Thoracic aorta (tissue), 2 donors: ENCODE measurements around the gene ZNF597. TPM values are rescaled to one million over a fixed set of nuclear protein-coding genes. Genes with fewer than 3 reads are reported as not detected.

Experiments used
- ATAC-seq: fragments of 150-250 bp; one replicate; pipeline ENCODE4 v1.8.0; 2017; ENCODE audit warnings: low read depth; ENCODE audit not compliant: insufficient number of reproducible peaks, low FRiP score
- DNase-seq: peaks from one replicate; pipeline ENCODE4 v3.0.0-alpha.2; 2020; ENCODE audit warnings: low spot score
- H3K27ac ChIP-seq, 2 donors: fragments of 200-600 bp; sonication (generic); 1 replicate in 1 of 2; 2 replicates in 1 of 2; pipeline ENCODE4 v1.5.1; 2016; ENCODE audit warnings: mild to moderate bottlenecking in 2 of 2, moderate library complexity in 2 of 2
- H3K27me3 ChIP-seq: fragments of 200-600 bp; sonication (generic); replicated peaks from 2 replicates; pipeline ENCODE4 v1.6.0; 2016; ENCODE audit warnings: mild to moderate bottlenecking; ENCODE audit not compliant: insufficient read depth
- H3K36me3 ChIP-seq: fragments of 200-600 bp; sonication (generic); one replicate; pipeline ENCODE4 v1.5.1; 2016
- H3K4me1 ChIP-seq, 2 donors: fragments of 200-600 bp; sonication (generic); 1 replicate in 1 of 2; 2 replicates in 1 of 2; pipeline versions ENCODE4 v1.5.1 to v1.6.0; 2016; ENCODE audit warnings: low read depth in 2 of 2, mild to moderate bottlenecking in 1 of 2; ENCODE audit not compliant: control insufficient read depth in 1 of 2
- H3K4me3 ChIP-seq: fragments of 200-600 bp; sonication (generic); 2 replicates; pipeline ENCODE4 v1.5.1; 2016; ENCODE audit warnings: mild to moderate bottlenecking
- H3K9me3 ChIP-seq: fragments of 200-600 bp; sonication (generic); 2 replicates; pipeline ENCODE4 v1.5.1; 2016
- CTCF ChIP-seq: fragments of 200-600 bp; sonication (generic); IDR thresholded peaks from one replicate; pipeline ENCODE4 v1.5.1; 2019; ENCODE audit warnings: antibody characterized with exemption
- total RNA-seq, 2 donors: library from RNA; depleted of rRNA; stranded (reverse); fragments of >200 nt; gene quantifications; one replicate each; pipeline versions ENCODE4 v1.1.0 to v1.2.3, GENCODE V29; 2016

Gene ZNF597
- total RNA-seq, 2 donors from 2014 or later = 2.3 to 6.2 TPM

DNA sequence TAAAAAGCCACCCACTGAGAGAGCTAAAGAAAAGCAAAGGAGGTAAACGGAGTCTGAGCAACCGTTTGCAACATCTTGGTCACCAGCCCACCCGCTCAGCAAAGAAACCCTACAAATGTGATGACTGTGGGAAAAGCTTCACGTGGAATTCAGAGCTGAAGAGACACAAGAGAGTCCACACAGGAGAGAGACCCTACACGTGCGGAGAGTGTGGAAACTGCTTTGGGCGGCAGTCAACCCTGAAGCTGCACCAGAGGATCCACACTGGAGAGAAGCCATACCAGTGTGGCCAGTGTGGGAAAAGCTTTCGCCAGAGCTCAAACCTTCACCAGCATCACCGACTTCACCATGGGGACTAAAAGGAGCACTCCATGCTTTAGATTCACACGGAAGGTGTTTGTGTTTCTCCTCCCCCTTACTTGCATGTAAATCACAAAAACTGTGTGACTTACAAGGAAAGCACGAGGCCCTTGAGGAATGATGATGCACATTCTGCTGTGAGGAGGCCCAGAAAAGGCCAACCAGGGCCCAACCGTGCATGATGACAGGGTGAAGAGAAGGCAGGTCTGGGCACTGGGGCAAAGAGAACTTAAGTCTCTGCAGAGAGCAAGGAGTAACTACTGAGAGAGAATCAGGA is 34.6 kb downstream of the ZNF597 start:
- Histone ChIP-seq H3K27me3 (no peaks in the 10 kb centered on the region), H3K4me3 (peak overlapping the region; percentile 13), H3K36me3 (peaks cover 66% of the 10 kb centered on the region), H3K9me3 (peaks cover 71% of the 10 kb centered on the region), H3K27ac (no peak overlapping the region), H3K4me1 (peaks cover 0 to 3% of the 10 kb centered on the region in 2 donors)
- DNase-seq = no peak
- TF ChIP-seq CTCF = no peak
- ATAC-seq = no peak

GRCh38 chr16:3401719-3402397 is 41.4 kb downstream of the ZNF597 start:
- DNase-seq (no peak), ATAC-seq (no peak)
- peaks cover 17% of the 10 kb centered on the region for H3K9me3 ChIP-seq
- H3K4me1 ChIP-seq = peaks cover 10 to 32% of the 10 kb centered on the region in 2 donors
- peak overlapping the region; percentile 91 for H3K4me3 ChIP-seq
- peak overlapping the region; percentile 75 to 79 for H3K27ac ChIP-seq
- no peaks in the 10 kb centered on the region for H3K27me3 ChIP-seq
- no peak for TF ChIP-seq CTCF
- peaks cover 33% of the 10 kb centered on the region for H3K36me3 ChIP-seq

GRCh38 chr16:3400779-3401688 is 42.3 kb downstream of the ZNF597 start, which contains the start of the genes ZNF174 and ZSCAN32:
TSS of gene ZNF174 (plus strand) at chr16:3401215. CDS start at chr16:3402005, 790 bp downstream.
TSS of gene ZSCAN32 (minus strand) at chr16:3401004. CDS start at chr16:3397557, 3,447 bp downstream.
- Histone ChIP-seq H3K4me1 (peaks cover 10 to 32% of the 10 kb centered on the region in 2 donors), H3K4me3 (peak within 1 kb of the TSS; percentile 91), H3K27me3 (no peaks in the 10 kb centered on the region), H3K36me3 (peaks cover 32% of the 10 kb centered on the region), H3K9me3 (peaks cover 10% of the 10 kb centered on the region), H3K27ac (peak within 1 kb of the TSS; percentile 75 to 79)
- DNase-seq = peak; percentile 96
- ATAC-seq = peak; percentile 98
- no peak for TF ChIP-seq CTCF

- ATAC-seq (no peak), DNase-seq (no peak)
- peak overlapping the region; percentile 91 for H3K4me3 ChIP-seq
- peaks cover 32% of the 10 kb centered on the region for H3K36me3 ChIP-seq
- H3K27ac ChIP-seq = peak overlapping the region; percentile 55 to 79
- TF ChIP-seq CTCF = no peak
- peaks cover 10 to 32% of the 10 kb centered on the region in 2 donors for H3K4me1 ChIP-seq
- H3K27me3 ChIP-seq = no peaks in the 10 kb centered on the region
- H3K9me3 ChIP-seq = peaks cover 7% of the 10 kb centered on the region
Measured at GRCh38 chr16:3400446-3400778, 42.9 kb downstream of the ZNF597 start.
